GM08714 (cell line): ENCODE results near the gene BDNF.
"Not testable (repeated sequence)": the region's sequence is repeated elsewhere in the genome, so short reads cannot be mapped to it uniquely, and the experiment has no call there.

Experiments
- H3K4me3 ChIP-seq: fragments of 200-500 bp; sonication (Bioruptor generic); 2 replicates; pipeline ENCODE4 v1.5.1; 2014; ENCODE audit warnings: mild to moderate bottlenecking, low read length, inconsistent platforms
- ZNF274 ChIP-seq: IDR thresholded peaks from 2 replicates; pipeline ENCODE4 v1.6.1; 2012; ENCODE audit warnings: mild to moderate bottlenecking, low read depth, low read length

Gene BDNF

DNA sequence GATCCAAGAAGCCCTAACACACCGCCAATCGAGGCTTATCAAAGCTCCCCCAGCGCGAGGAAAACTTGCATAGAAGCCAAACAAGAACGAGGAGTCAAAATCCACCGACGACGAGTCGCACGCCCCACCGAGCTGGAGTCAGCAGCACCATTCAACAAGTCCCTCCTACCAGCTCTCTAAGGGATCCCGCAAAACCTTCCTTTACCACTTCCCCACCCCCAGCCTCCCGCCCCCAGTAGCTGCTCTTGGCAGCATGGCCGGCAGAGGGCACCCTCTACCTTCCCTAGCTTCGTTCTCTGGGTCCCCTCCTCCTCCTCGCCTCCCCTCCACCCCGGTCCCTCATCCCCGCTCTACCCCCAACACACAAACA, 1.4 kb downstream of the BDNF start:
- TF ChIP-seq ZNF274, result no peak
- H3K4me3 ChIP-seq, result no peak overlapping the region

DNA sequence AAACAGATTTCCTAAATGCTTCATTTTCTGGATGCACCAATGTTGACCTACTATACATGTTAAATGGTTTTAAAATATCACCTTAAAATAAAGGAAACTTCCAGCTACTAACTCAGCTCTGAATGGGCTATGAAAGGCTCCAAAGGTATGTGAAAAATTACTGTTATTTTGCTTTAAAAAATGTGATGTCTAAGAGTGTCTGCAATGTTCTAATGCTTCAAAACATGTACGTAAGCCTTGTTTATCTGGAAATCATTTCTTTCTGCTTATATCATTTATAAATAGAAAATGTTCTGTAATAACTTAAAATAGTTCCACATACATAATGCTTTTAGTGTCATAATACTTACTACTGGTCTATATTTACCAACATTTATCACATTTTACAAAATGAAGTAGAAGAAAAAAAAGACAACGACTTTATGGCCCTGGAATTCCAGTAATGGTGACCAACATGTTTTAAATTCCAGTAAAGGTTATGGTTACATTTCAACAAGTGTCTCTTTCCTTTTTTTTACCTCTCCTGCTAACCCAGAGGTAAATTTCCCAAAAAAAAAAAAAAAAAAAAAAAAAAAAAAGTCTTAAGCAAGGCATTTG, 2.5 kb downstream of the BDNF start:
- no peak for TF ChIP-seq ZNF274
- no peak overlapping the region for H3K4me3 ChIP-seq

DNA sequence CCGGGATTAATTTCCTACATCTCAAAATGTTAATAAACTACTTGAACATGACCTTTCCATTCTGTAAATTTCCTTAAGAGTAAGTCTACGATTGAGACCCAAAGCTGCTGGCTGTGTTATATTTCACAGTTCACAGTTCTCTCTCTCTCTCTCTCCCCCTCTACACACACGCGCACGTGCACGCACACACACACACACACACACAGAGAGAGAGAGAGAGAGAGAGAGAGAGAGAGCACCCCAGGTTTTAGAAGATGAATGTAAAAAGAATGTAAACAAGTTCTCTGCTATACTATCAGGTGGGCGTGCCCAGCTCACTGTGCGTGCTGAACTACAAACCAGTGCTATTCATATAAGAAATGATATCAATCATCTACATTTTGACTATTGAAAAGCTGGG, 3.3 kb downstream of the BDNF start:
- H3K4me3 ChIP-seq, result no peak overlapping the region
- no peak for TF ChIP-seq ZNF274

DNA sequence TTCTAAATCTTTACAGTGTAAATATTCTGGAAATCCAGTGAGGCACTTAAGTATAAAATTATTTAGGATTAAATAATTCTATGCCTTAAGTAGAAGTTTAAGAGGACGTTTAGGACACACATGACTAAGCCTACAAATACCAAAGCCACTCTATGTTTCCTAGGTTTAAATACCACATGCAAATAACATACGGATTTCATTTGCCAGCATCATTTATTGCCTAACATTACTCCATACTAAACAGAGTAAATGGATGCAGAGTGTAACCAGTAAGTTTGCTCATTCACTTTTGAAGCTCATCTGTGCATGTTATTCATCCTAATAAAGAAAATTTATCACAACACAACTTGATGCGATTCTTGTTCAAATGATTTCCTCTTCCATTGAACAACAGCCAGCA, 4.1 kb downstream of the BDNF start:
- no peak for TF ChIP-seq ZNF274
- H3K4me3 ChIP-seq, result no peak overlapping the region

DNA sequence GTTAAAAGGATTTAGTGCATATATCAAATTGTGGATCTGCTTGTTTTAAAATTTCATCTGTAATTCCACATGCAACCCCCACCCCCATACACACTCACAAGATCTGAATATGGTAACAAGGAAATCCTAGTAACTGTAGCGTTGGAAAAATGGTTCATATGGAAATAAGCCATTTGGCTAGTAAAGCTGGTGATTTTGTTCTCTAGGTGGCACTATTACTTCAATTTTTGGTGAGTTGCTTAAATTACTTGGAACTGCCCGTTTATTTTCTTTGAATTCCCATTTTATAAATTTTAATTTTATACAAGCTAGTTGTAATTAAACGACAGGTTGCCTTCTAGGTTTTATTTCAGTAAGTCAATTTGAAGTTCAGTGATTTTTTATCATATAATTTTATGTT, 5.3 kb downstream of the BDNF start:
- no peak overlapping the region for H3K4me3 ChIP-seq
- TF ChIP-seq ZNF274, result no peak

DNA sequence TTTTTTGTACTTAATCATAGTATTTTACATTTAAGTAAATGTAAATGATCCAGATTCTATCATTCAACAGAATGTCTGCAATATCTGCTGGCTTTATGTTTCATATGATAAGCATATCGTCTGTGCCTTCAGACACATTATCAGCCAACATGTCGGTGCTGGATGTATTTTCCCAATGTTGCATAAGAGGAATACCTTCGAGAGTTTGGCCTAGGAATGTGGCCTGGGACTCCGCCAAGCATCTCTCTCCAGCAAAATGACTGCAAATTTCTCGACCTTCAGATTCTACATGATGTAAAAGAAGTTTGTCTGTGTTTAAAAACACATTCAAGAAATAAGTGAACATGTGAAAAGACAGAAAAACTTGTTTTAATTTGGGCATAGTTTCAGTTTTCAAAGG, 6.9 kb downstream of the BDNF start:
- no peak overlapping the region for H3K4me3 ChIP-seq
- TF ChIP-seq ZNF274, result no peak

DNA sequence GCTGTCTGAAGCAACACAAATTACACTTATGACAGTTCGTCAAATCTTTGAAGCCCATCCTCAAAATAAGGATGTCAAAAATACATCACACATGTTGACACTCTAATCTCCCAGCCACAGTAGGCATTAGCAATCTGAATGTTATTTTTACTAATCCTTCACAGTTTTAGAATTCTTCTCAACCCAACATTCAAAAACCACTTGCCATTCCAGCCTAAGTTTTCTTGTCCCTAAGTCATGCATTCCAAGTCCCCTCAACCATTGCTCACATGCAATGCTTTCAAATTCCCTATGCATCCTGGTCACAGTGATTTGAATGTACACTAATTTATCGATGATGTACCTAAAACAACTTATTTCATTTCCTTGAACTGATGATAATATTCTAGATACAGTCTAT, 7.5 kb downstream of the BDNF start:
- H3K4me3 ChIP-seq, result no peak overlapping the region

DNA sequence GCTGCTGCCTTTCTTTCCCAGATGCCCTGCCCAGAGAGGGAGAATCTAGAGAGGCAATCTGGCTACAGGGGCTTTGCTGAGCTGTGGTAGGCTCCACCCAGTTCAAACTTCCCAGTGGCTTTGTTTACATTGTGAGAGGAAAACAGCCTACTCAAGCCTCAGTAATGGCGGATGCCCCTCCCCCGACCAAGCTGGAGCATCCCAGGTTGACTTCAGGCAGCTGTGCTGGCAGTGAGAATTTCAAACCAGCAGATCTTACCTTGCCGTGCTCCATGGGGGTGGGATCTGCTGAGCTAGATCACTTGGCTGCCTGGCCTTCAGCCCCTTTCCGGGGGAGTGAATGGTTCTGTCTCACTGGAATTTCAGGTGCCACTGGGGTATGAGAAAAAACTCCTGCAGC, 12.2 kb downstream of the BDNF start:
- TF ChIP-seq ZNF274, result no peak
- no peak overlapping the region for H3K4me3 ChIP-seq

More for the DNA sequence above, 7.5 kb downstream of the BDNF start:
- TF ChIP-seq ZNF274, result no peak

DNA sequence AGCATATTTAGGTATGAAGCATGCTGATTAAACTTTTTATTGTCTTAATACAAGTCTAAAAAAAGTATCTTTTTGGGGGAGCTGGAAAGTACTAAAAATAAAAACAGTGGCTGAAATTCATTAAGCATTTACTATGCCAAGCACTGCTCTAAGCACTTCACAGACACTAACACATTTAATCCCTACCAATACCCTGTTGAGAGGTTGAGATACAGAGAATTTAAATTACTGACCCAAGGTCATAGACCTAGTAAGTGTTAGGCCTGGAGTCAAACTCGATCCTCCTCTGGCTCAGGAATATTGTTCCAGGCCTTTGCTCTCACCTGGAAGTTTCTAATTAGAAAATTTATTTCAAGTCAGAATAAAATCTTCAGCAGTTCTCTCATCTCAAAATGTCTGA, 18.6 kb downstream of the BDNF start:
- H3K4me3 ChIP-seq, result no peak overlapping the region
- no peak for TF ChIP-seq ZNF274

DNA sequence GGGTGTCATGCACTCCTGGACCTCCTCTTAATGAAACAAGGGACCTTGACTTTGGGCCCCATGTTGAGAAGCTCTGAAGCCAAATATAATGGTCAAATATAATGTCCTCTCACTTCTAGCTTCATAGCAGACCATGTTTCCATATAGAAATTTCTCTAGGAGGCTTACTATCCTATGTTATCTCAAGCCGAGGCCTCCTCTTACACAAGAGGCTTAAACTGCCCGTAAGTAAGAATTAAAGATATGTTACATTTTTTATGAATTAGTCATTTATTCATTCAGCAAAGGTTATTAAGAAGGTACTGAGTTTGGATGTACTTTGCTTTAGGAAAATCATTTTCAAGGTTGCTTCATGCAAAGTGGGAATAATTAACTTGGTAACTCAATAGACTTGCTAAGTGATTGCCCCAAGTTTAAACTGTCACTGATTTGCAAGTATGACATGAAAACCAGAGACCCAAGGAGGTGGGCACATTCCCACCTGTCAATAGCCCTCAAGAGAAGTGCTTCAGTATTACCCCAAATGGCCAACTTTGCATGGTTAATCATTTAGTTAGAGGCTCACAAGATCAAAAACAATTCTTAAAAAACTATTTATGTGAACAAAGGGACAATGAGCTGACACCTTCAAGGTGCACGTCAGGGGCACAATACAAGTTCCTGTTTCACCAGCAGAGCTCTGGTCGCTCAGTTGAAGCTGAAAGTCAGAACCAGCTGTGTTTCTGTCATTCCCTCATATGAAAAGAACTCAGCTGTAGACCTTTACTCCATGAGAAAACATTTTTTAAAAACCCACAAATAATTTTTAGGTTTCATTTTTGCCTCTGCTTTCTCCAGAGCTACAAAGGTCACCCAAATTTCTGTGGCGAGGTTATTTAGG, 20.9 kb downstream of the BDNF start:
- no peak for TF ChIP-seq ZNF274
- no peak overlapping the region for H3K4me3 ChIP-seq

DNA sequence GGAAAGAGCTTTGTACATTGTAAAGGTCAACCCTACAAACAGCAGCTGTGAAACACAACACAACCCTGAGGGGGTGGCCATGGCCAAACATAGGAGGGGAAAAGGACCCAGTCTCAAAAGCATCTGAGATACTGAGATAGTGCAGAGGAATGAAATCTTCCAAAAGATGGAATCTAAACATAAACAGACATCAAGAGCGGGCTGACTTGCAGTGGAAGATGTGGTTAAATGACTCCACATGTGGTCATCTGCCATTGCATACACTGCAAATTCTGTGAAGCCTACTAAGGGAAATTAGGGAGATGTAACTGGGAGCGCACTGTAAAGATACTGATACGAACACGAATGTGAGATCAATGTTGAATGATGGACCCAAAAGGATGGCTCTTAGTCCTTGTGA, 22.0 kb downstream of the BDNF start:
- no peak for TF ChIP-seq ZNF274
- no peak overlapping the region for H3K4me3 ChIP-seq

DNA sequence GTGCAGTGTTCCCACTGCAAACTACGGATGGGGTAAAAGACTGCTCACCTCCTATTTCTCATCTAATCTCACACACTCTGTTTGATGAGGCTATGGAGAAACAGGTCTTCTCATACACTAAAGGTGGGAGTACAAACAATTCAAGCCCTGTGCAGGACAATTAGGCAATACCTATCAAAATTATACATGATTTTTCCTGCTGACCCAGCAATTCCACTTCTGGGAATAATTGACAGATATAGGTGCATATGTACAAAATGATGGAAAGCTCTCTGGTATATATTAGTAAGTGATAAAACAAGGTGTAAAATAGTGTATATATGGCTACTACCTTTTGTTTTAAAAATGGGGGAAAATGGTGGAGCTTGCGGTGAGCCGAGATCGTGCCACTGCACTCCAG, 23.1 kb downstream of the BDNF start:
- TF ChIP-seq ZNF274, result no peak

DNA sequence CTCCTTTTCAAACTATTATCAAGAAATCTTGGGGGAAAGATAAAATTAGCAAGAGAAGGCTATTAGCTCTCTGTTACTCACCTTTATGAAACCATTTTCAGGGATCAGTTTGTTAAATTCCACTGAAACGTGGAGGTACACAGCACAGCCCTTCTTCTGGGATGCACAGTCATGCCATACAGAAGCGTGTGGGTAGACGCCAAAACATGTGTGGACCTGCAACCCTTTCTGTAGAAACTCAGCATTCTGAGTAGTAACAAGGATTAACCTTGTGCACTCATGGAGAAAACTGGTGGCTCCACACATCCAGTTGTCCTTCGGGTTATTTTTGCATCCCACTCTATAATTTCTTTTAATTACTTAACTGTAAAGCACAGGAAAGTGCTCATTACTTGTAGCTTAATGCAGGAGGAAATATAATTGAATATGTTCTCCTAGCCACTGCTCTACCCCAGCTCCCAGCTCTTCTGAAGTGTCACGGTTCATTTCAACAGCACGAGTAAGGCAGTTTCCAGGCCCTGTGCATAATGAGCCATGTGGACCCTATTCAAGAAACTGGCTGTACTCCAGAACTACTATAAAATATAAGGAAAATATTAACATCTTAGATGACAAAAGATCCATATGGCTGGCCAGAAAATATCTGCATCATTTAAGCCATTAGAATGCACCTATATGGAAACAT, 26.1 kb downstream of the BDNF start:
- no peak for TF ChIP-seq ZNF274

More for the DNA sequence above, 23.1 kb downstream of the BDNF start:
- no peak overlapping the region for H3K4me3 ChIP-seq

DNA sequence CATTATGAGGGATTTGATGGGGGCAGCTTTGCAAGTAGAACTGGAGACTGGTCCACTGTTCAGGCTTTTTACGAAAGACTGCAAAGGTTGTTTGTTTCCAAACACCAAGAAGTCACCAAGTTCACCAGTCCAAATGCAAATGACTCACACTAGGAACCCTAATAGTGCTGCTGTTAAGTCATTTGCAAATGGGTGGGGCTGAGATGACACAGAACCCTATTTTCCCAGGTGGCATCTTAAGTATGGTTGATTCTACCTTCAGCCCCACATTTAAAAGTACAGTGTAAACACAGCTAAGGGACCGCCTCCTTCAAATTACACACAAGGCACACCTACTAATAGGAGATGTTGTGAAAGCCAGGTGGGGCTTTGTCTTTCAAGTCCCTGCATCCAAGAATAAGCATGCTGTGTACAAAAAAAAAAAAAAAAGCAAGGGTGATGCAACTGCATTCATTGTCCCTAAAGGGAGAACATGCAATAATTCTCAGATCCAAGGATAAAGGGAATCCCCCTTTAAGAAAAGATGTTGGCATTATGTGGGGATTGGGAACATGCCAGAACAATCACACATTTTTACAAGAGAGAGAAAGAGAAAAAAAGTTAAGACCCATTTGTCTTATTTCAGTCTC, 27.3 kb downstream of the BDNF start:
- no peak for TF ChIP-seq ZNF274
- no peak overlapping the region for H3K4me3 ChIP-seq

More for the DNA sequence above, 26.1 kb downstream of the BDNF start:
- H3K4me3 ChIP-seq, result no peak overlapping the region

DNA sequence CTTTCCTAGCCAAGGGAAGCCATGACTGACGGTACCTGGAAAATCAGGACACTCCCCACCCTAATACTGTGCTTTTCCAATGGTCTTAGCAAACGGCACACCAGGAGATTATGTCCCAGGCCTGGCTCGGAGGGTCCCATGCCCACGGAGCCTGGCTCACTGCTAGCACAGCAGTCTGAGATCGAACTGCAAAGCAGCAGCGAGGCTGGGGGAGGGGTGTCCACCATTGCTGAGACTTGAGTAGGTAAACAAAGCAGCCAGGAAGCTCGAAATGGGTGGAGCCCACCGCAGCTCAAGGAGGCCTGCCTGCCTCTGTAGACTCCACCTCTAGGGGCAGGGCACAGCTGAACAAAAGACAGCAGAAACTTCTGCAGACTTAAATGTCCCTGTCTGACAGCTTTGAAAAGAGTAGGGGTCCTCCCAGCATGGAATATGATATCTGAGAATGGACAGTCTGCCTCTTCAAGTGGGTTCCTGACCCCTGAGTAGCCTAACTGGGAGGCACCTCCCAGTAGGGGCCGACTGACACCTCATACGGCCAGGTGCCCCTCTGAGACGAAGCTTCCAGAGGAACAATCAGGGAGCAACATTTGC, 34.6 kb downstream of the BDNF start:
- not testable (repeated sequence) for H3K4me3 ChIP-seq
